Stimulated activated CD8-positive, alpha-beta memory T cell treated with anti-CD3 and anti-CD28 coated beads, Interleukin-2, amount 100 ng/mL, for 48 hours (primary cell): ENCODE results near the gene TNFRSF13B.
"Not testable (repeated sequence)": the region's sequence is repeated elsewhere in the genome, so short reads cannot be mapped to it uniquely, and the experiment has no call there.

Source experiments
- DNase-seq, 2 donors: peaks; one replicate each; pipeline ENCODE4 v3.0.0-alpha.2; 2020; ENCODE audit warnings: low read depth in 2 of 2

TNFRSF13B gene

DNA sequence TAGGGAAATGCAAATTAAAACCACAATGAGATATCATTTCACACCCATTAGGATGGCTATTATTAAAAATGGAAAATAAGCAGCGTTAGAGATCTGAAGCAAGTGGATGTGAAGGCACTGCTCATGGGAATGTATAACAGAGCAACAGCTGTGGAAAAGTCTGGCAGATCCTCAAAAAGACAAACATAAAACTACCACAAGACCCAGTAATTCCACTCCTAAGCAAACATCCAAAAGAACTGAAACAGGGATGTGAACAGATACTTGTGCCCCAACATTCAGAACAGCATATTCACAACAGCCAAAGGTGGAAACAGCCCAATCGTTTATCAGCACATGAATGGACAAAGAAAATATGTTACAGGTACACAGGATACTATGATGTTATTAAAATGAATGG, 10.9 kb downstream of the TNFRSF13B start:
- not testable (repeated sequence) for DNase-seq

DNA sequence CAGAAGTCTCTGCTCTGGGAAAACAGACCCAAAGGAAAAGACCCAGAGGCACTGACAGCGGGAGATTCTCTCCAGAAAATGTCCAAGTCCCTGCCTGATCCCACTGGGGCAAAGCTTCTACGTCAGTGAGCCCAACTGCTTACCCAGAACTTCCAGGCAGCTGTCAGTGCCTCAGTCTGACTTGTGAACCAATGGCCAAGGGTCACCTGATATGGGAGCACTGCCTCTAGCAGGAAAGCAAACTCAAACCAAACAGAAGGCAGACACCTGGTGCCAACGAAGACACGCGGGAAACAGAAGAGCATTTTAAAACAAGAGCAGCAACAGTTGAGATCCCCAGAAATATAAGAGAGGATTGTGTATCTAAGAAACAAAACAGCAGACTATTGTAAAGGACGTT, 16.9 kb downstream of the TNFRSF13B start:
- DNase-seq = not testable (repeated sequence)

DNA sequence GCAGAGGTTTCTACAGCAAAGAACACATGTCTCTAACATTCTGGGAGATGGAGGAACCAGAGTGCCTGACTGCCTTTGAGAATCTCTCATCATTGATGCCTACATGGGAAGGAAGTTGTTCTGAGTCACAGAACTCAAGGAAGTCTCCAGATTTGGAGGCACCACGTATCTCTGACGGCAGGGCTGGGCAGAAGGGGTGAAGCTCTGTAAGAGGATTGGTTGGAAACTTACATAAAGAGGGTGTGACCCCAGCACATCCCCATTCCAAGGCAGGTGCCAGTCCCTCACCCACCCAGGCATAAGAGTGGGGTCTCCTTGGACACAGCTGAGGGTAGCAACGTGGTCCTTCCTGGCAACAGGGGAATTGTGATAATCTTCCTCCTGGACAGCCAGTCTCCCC, 17.4 kb downstream of the TNFRSF13B start:
- DNase-seq = no peak

DNA sequence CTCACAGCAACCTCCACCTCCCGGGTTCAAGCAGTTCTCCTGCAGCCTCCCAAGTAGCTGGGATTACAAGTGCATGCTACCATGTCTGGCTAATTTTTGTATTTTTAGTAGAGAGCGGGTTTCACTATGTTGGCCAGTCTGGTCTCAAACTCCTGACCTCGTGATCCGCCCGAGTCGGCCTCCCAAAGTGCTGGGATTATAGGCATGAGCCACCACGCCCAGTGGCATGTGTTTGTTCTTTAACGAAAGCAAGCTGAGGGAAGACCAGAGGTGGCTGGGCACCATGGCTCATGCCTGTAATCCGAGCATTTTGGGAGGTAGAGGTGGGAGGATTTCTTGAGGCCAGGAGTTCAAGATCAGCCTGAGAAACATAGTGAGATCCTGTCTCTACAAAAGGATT, 18.1 kb downstream of the TNFRSF13B start:
- no peak for DNase-seq

DNA sequence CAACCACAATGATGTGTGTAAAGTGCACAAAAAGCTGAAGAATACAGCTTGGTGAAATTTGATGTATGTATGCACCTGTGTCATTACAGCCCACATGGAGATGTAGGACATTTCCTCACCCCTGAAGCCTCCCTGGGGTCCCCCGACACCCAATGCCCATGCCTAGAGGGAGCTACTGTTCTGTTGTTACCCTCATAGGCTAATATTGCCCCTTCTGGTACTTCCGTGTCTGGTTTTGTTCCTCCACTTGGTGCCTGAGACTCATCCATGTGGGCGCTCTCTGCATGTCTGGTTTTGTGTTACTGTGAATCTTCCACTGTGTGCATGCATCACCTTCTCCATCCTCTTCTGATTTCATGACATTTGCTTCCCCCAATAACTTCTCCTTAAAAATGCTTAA, 18.6 kb downstream of the TNFRSF13B start:
- no peak for DNase-seq

DNA sequence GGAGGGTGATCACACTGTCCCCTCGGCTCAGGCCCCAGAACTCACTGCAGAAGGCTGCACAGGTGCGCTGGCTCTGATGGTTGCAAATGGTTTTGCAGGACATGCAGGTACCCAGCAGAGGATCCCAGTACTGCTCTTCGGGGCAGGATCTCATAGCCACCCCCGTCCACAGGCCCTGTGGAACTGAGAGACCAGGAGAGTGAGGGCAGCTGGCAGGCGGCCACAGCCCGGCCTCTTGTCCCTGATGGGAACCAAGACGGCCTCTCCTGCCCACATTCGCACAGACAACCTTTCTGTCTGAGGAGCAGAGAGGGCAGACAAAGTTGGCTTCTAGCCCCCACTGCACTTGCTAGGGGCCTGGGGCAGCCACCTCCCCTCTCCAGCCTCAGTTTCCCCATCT, 19.5 kb downstream of the TNFRSF13B start:
- no peak for DNase-seq

DNA sequence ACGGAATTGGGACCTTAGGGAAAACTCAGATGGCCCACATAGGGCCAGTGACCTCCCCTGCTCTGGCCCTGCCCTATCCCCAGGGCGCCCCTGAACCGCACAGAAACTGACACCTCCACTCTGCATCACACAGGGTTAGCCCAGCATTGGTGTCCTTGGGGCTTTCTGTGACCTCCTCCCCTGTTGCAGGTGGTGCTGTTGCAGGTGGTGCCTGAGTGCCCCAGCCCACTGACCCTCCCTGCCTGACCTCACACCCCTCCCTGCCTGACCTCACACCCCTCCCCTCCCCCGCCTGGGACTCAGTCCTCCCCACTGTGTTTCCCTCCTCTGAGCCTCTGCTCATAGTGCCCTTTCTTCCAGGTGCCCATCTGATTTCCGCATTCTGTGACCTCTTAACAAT, 21.4 kb downstream of the TNFRSF13B start:
- no peak for DNase-seq

DNA sequence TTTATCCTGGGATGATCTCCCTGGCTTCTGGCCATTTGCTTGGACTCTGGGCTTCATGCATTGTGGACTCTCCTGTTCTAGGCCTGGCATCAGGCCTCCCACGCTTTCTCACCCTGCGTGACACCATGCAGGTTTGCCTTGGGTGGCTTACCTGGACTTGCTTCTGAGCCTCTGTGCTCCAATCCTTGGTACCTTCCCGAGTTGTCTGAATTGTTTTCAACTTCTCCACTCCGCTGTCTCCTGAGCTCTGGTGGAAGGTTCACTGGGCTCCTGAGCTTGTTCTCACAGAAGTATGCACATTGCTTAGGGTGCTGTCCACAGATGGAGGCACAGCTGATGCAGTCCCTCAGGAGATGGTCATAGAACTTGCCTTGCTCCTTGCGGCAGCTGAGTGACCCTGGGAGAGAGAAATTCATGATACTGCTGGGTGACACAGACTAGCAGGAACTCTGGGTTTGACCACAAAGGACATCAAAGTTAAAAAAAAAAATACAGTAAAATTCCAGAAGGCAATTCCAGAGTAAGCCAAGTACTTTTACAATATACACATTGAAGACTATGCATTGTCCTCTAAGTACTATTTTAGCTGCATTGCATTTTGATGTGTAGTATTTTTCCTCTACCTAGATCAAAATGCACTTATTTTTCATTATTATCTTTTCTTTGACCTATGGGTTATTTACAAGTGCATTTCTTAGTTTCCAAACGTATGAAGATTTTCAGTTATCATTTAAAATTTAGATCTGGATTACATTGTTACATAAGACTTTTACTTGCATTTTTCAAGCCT, 23.1 kb downstream of the TNFRSF13B start:
- no peak for DNase-seq

DNA sequence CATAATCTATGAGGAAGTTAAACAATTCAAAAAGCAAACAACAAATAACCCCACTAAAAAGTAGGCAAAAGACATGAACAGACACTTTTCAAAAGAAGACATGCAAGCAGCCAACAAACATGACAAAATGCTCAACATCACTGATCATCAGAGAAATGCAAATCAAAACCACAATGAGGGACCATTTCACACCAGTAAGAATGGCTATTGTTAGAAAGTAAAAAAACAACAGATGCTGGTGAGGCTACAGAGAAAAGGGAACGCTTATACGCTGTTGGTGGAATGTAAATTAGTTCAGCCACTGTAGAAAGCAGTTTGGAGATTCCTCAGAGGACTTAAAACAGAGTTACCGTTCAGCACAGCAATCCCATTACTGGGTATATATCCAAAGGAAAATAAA, 24.4 kb downstream of the TNFRSF13B start:
- DNase-seq = no peak

DNA sequence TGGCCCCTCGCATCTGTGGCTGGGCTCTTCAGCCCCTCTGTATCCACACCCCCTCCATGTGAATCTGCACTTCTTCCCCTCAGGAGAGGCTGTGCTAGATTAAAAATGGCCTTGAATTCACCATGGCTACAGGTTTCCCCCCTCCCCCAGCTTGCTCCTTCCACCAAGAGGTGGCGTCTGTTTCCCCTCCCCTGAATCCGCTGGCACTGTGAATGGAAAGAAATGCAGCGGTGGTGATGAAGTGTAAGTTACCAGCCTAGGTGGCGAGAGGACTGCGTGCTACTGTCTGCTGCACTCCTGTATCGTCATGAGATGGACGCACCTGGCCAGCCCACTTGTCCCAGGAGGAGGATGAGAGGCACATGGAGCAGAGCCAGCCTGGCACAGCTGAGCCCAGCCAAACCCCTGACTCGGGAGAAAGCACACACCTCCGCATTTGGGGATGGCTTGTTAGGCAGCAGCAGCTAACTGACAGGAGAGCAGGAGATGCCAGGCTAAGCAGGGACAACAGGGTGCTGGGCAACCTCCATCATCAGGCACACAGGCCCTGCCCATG, 26.2 kb downstream of the TNFRSF13B start:
- DNase-seq = no peak

DNA sequence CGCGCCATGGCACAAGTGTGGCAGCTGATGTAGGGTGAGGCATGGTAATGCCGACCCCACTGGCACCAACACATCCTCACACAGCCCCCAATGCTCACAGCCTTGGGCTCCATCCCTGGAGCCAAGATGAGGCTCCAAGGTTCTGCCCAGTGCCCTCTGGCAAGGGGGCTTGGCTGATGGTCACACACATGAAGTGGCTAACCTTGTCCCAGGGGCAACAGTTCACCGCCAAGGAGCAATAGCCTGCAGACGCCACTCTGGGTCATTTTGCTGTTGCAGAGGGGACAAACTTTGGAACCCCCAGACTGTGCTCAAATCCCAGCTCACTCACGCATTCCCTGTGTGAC, 26.8 kb downstream of the TNFRSF13B start:
- no peak for DNase-seq

DNA sequence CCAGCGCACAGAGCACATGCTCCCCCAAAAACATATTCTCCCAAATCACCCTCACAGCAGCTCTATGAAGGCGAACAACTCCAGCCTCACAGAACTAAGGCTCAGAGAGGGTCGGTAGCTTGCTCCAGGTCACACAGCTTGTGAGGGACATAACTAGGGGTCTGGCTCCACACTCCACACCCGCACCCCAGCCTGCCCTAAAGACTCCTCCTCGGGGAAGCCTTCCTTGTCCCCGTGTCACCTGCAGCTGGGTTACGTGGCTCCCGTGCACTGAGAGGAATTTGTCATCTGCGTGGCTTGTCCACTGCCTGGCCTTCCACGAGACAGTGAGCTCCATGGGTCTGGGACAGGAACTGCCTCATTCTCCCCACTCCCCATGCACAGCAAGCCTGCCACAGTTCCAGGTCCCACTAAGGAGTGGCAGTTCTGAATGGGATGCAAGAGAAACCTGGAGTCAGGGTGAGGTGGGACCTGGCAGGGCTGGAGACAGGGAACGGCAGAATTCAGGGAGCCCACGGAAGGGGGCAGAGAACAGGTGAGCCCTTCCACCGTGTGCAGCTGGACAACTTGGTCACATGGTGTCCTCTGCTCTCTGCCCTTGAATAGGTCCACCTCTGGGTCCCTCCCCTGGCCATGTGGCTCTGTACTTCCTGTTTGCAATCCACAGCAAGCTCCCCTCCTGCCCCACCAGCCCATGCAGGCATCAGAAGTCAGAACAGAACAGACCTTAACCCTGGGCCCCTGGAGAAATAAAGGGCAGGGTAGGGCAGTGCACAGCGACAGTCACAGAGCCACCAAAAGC, 27.4 kb downstream of the TNFRSF13B start:
- no peak for DNase-seq

DNA sequence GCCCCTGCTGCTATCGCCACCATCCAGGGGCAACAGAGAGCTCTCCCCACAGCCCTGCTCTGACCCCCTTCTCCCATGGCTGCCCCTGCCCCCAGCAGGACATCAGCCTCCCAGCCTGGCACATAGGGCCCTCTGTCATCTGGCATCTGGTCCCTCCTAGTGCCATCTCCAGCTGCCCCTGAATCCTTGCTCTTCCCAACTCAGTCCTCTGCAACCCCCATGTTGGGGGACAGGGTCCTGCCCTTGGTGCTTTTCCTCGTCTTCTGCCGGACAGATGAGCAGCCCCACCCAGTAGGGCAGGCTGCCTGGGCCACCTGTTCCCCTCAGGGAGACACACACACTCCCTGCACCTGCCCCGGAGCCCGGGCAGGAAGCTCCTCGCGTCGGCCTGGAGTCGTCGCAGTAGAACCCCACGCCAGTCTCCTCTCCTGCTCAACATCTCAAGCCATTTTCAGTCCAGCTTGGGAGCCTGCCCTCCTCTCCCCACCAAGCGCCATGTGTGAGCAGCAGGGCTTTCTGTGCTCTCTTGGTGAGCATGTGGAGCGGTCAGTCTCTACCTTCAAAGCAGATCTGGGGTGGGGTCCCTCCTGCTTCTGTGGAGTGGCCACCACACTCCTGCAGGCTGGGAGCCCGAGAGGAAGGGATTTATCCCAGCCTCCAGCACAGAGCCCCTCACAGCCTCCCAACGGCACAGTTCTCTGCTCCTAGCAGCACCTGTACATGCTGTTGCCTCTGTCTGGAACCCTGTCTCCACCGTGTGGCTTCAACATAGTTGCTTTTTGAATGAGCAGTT, 28.2 kb downstream of the TNFRSF13B start:
- DNase-seq = no peak

DNA sequence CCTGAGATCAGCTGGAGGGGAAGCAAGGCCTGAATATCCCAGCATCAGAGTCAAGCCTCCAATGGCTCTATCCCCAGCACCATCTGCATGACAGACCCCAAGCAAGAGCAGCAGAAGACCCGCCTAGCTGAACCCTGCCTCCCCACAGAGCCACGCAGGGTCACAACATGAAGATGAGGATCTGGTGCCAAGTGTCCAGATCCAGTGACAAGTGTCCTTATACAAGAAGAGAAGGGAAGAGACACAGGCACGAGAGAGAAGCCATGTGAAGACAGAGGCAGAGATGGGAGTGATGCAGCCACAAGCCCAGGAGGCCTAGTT, 28.9 kb downstream of the TNFRSF13B start:
- no peak for DNase-seq

DNA sequence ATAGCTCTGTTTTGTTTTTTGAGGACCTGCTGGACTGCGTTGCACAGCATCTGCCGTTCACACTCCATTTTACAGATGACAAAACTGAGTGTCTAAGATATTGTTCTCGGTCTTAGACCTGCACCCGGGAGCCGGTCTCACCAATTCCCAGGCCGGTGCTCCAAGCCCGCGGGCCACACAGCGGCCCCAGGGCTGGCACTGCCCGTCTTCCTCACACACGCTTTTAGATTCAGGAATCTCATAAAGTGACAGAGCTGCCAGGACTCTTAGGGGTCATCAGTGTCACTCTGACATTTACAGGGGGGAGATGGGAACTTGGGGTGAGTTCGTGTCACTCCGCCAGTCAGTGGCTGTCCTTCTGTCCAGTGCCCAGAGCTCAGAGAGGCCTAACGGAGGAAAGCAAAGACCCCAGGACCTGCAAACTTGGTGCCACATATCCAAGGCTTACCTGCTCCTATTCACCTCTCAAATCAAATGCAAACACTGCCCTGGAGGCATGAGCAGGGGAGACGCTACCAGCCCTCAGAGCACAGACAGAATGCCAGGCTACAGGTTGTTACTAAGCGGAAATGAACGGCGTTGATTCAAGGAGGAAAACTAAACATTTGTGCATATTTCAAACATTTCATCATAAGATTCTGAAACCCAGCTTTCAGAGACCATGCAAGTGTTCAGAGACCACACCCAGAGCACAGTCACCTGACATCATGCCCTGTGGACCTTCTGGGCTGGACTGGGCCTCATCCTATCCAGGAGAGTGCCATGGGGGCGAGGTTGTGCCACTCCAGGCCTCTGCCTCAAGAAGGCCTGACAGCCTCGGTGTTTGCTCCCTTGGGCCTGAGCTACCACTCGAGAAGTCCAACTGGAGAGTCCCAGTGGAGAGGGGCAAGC, 29.5 kb downstream of the TNFRSF13B start:
- DNase-seq = no peak

DNA sequence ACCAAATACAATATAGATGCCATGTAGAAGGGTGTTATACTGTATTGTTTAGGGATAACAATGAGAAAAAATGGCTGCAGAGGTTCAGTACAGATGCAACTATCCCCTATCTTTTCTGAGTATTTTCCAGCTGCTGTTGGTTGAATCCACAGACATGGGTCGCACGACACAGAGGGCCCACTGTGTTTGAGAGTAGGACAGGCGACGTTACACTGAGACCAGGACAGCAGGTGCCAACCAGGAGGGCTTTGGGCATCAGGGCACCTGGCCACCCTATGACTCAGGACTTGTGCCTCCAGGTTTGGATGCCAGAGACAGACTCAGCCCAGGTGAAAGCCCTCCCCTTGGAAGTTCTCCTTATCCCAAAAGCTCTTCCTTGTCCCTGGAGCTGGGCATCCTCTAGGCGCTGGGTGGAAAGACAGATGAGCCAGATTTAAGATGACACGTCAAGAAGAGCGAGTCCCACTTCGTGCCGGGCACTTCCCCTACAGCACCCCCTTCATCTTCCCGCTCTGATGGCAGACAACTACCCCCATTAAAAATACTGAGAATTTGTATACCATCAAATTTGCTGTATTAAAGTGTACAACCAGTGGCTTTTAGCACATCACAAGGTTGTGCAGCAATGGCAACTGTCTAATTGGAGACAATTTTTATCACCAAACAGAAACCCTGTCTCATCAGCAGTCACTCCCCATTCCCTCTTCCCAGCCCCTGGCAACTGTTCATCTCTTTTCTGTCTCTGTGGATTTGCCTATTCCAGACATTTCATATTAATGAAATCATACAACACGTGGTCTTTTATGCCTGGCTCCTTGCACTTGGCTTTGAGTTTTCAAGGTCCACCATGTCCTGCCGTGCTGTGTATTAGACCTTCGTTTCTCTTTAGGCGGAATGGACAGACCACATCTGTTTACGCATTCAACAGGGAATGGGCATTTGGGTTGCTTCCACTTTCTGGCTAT, 30.6 kb downstream of the TNFRSF13B start:
- DNase-seq = no peak

DNA sequence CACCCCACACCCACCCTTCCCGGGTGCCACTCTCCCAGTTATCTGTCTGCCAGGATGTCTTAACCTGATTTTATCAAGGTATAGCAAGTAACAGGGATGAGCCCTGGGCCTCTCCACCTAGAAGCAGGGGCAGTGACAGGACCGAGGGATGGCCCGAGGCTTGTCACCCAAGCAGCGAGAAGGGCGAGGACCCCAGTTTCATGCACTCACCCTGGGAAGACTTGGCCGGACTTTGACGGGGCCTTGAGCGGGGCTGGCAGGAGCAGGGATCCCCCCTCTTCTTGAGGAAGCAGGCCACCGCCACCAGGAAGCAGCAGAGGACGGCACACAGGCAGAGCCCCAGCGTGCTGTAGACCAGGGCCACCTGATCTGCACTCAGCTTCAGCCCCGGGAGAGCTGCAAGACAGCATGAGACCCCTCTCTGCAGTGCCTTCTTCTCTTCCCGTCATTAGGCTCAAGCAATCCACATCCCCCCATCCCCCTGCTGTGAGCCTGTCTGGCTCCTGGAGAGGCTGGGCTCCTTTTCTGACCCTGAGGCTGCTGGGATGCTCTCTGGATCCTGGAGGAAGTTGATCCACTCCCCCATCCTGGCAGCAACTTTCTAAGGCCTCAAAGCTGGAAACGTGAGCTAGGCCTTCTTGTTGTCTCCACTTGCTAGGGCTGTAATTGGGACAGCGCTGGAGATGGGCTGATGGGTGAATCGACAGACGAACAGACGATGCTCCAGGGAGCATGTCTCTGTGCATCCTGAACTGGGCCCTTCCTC, 31.6 kb downstream of the TNFRSF13B start:
- DNase-seq = no peak

DNA sequence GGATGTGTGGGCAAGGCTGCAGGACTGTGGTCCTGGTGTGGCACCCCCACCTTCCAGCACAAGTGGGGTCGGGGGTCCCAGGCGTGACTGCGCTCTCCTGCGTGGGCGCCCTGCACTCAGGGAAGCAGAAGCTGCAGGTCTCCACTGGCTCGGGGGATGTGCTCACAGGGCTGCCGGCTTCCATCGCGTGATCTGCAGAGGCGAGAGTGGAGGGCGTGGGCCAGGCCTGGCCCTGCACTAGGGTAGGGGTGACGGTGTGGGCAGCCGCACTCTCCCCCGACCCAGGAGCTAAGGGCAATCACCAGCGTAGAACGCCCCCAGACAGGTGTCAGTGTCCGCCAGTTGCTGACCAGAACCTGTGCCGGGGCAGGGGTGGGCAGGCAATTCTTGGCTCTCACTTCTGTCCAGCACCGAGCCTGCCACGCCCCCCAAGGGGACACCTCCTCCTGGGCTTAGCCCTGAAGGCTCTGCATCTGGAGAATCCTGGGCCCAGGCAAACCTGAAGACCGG, 32.3 kb downstream of the TNFRSF13B start:
- no peak for DNase-seq

DNA sequence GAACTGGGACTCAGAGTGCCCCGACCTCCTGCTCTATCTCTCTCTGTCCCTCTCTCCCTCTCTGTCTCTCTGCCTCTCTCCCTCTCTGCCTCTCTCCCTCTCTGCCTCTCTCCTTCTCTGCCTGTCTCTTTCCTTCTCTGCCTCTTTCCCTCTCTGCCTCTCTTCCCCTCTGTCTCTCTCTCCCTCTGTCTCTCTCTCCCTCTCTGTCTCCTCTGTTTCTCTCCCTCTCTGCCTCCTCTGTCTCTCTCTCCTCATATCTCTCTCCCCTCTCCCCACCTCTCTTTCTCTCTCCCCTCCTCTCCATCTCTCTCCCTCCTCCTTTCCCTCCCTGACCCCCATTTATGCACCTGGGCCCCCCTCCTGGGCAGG, 32.7 kb downstream of the TNFRSF13B start:
- DNase-seq = no peak
